CD4-positive, alpha-beta memory T cell (primary cell): Measurements from ENCODE around the gene ACMSD. TPM values are rescaled to one million over a fixed set of nuclear protein-coding genes. Genes with fewer than 3 reads are reported as not detected.
A peak's percentile ranks its signal among the peaks of the same experiment; 100 is the strongest.

Source experiments
- CTCF ChIA-PET: fragments of 350-600 bp; sonication (Branson Sonifier 250); formaldehyde crosslinking; loops from one replicate; lab custom pipeline; 2021; ENCODE audit warnings: inconsistent platforms; ENCODE audit not compliant: partially characterized antibody; lab: Charles Lee
- POLR2A ChIA-PET: fragments of 350-600 bp; sonication (Branson Sonifier 250); formaldehyde crosslinking; loops from one replicate; lab custom pipeline; 2021; ENCODE audit not compliant: partially characterized antibody; lab: Charles Lee
- DNase-seq, 5 donors: peaks; one replicate each; pipeline versions ENCODE4 v3.0.0 to v3.0.0-alpha.2; 2020 to 2022; ENCODE audit warnings: mixed read lengths in 1 of 5
- H3K27ac ChIP-seq: one replicate; pipeline ENCODE4 v1.7.0; 2013; ENCODE audit warnings: low read depth, low read length
- H3K27me3 ChIP-seq: 2 replicates; pipeline ENCODE4 v1.7.0; 2013; ENCODE audit warnings: mild to moderate bottlenecking, low read length, moderate library complexity; ENCODE audit not compliant: insufficient read depth
- H3K36me3 ChIP-seq: 2 replicates; pipeline ENCODE4 v1.7.0; 2013; ENCODE audit warnings: mild to moderate bottlenecking, low read length, moderate library complexity; ENCODE audit not compliant: insufficient read depth
- H3K4me1 ChIP-seq: 2 replicates; pipeline ENCODE4 v1.7.0; 2013; ENCODE audit warnings: mild to moderate bottlenecking, low read length, moderate library complexity; ENCODE audit not compliant: insufficient read depth
- H3K4me3 ChIP-seq, 2 donors: one replicate each; pipeline ENCODE4 v1.7.0; 2013; ENCODE audit warnings: low read length in 2 of 2, mild to moderate bottlenecking in 1 of 2
- H3K9me3 ChIP-seq, 2 donors: one replicate each; pipeline ENCODE4 v1.7.0; 2013; ENCODE audit warnings: low read length in 2 of 2, control low read depth in 1 of 2; ENCODE audit not compliant: control insufficient read depth in 1 of 2
- H3K27ac Mint-ChIP-seq, 7 donors: one replicate each; pipeline ENCODE4 v1.8.0; 2020 to 2021; ENCODE audit warnings: mixed read lengths in 7 of 7, mild to moderate bottlenecking in 6 of 7, inconsistent platforms in 3 of 7, moderate library complexity in 3 of 7
- H3K27me3 Mint-ChIP-seq, 2 donors: one replicate each; pipeline ENCODE4 v1.8.0; 2020 to 2021; ENCODE audit warnings: mixed read lengths in 2 of 2
- H3K36me3 Mint-ChIP-seq, 2 donors: one replicate each; pipeline ENCODE4 v1.8.0; 2020 to 2021; ENCODE audit warnings: mixed read lengths in 2 of 2, inconsistent platforms in 1 of 2, mild to moderate bottlenecking in 1 of 2
- H3K4me1 Mint-ChIP-seq, 4 donors: one replicate each; pipeline ENCODE4 v1.8.0; 2020 to 2021; ENCODE audit warnings: mixed read lengths in 4 of 4, mild to moderate bottlenecking in 1 of 4
- H3K4me3 Mint-ChIP-seq, 8 donors: one replicate each; pipeline ENCODE4 v1.8.0; 2020 to 2021; ENCODE audit warnings: mixed read lengths in 8 of 8, mild to moderate bottlenecking in 7 of 8, moderate library complexity in 6 of 8, inconsistent platforms in 3 of 8
- H3K9me3 Mint-ChIP-seq, 8 donors: one replicate each; pipeline ENCODE4 v1.8.0; 2020 to 2021; ENCODE audit warnings: mixed read lengths in 8 of 8, mild to moderate bottlenecking in 5 of 8, inconsistent platforms in 3 of 8, moderate library complexity in 1 of 8
- intact Hi-C: fragments of 100-400 bp; cut with micrococcal nuclease; formaldehyde crosslinking; loops from one replicate; pipeline ENCODE4 v1.15.1; 2023
- microRNA-seq: library from miRNA; unstranded; fragments of <30 nt; microRNA quantifications from one replicate; pipeline ENCODE4 v1.2.0, GENCODE V29; 2021; ENCODE audit warnings: borderline replicate concordance, borderline number of aligned reads, borderline microRNAs expressed, mixed read lengths
- polyA plus RNA-seq, 2 donors: library from polyadenylated mRNA; unstranded; fragments of 300-500 nt; fragmentation: Illumina TruSeq; gene quantifications; one replicate each; pipeline ENCODE4 v1.2.3, GENCODE V29; 2021
- total RNA-seq, 2 experiments: library from RNA; stranded (reverse); gene quantifications; one replicate each; pipeline ENCODE4 v1.2.3, GENCODE V29; 2021

The ACMSD gene
- total and polyA plus RNA-seq, 4 experiments from 2014 or later, result not detected

- DNase-seq, result no peak
- no peaks in the 10 kb centered on the region for H3K27me3 Mint-ChIP-seq
- Histone ChIP-seq H3K27me3 (no peaks in the 10 kb centered on the region), H3K4me3 (no peak overlapping the region), H3K27ac (no peak overlapping the region), H3K9me3 (no peaks in the 10 kb centered on the region), H3K4me1 (peaks cover 11% of the 10 kb centered on the region), H3K36me3 (peaks cover 40% of the 10 kb centered on the region)
- intact Hi-C loops, result no loop called here
- peak overlapping the region in 3 of 7 donors; percentile 30 to 81 (median 36) for H3K27ac Mint-ChIP-seq
- peaks cover 6 to 32% (median 16%) of the 10 kb centered on the region in 4 donors for H3K4me1 Mint-ChIP-seq
- H3K36me3 Mint-ChIP-seq, result peaks cover 39 to 64% of the 10 kb centered on the region in 2 donors
- ChIA-PET POLR2A (no interaction called here), CTCF (no interaction called here)
- H3K4me3 Mint-ChIP-seq, result no peak overlapping the region
- H3K9me3 Mint-ChIP-seq, result no peaks in the 10 kb centered on the region
Observed at GRCh38 chr2:134944975-134945374, 106.6 kb downstream of the ACMSD start.

DNA sequence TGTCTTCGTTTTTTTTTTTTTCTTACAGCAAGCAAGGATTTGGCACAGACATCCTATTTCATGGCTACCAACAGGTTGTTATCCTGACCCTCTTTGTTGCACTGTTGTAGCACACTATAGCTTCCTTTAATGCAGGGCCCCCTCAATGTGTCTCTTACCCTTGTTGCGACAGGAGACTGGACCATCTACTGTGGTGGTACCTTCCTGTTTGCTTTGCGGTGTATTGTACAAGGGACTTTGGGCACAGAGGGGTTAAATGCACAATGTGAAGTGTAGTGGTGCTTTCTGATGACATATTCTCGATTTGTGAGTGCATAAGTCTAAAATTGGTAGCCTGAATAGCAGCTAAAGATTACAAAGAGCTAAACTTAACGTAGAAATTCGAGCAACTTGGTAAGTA, 107.7 kb downstream of the ACMSD start:
- Mint-ChIP-seq H3K27me3 (no peaks in the 10 kb centered on the region), H3K4me1 (peaks cover 8 to 37% (median 19%) of the 10 kb centered on the region in 4 donors), H3K36me3 (peaks cover 40 to 68% of the 10 kb centered on the region in 2 donors), H3K4me3 (no peak overlapping the region), H3K27ac (no peak overlapping the region), H3K9me3 (no peaks in the 10 kb centered on the region)
- H3K27me3 ChIP-seq, result no peaks in the 10 kb centered on the region
- no peaks in the 10 kb centered on the region for H3K9me3 ChIP-seq
- H3K27ac ChIP-seq, result no peak overlapping the region
- POLR2A ChIA-PET, result no interaction called here
- H3K4me1 ChIP-seq, result peaks cover 15% of the 10 kb centered on the region
- CTCF ChIA-PET, result no interaction called here
- no peak for DNase-seq
- intact Hi-C loops, result no loop called here
- H3K36me3 ChIP-seq, result peaks cover 37% of the 10 kb centered on the region
- no peak overlapping the region for H3K4me3 ChIP-seq

DNA sequence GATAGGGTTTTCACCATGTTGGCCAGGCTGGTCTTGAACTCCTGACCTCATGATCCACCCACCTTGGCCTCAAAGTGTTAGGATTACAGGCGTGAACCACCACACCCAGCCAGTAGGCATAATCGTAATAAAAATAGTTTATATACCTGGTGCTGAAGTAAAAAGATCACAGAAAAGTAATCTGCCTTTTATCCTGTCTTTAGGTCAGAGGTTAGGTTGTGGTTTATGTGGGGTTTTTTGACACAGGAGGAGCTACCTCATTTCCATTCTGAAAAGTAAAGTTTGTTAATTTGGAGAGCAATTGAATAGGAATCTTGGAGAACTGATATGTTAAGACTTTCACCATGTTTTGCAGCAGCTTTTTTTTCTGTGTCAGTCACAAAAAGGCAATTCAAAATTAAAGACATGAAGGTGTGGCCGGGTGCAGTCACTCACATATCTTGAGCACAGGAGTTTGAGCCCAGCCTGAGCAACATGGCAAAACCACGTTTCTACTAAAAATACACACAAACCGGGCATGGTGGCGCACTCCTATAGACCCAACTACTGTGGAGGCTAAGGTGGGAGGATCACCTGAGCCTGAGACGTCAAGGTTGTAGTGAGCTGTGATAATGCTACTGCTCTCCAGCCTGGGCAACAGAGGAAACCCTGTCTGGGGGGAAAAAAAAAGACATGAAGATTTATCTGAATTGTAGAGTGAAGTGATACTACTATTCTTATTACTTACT, 111.7 kb downstream of the ACMSD start:
- Histone ChIP-seq H3K9me3 (no peaks in the 10 kb centered on the region), H3K4me3 (no peak overlapping the region), H3K36me3 (peaks cover 51% of the 10 kb centered on the region), H3K4me1 (peaks cover 15% of the 10 kb centered on the region), H3K27me3 (no peaks in the 10 kb centered on the region), H3K27ac (no peak overlapping the region)
- intact Hi-C loops, result no loop called here
- Mint-ChIP-seq H3K27ac (peak overlapping the region in 6 of 7 donors; percentile 2 to 89 (median 48)), H3K4me3 (no peak overlapping the region), H3K4me1 (peaks cover 6 to 39% (median 15%) of the 10 kb centered on the region in 4 donors), H3K36me3 (peaks cover 55 to 80% of the 10 kb centered on the region in 2 donors), H3K9me3 (no peaks in the 10 kb centered on the region), H3K27me3 (no peaks in the 10 kb centered on the region)
- ChIA-PET CTCF (interaction anchor here (0.8 to 1.1 kb wide), 2 partner anchors 10 to 28 kb away, joined by 3 to 4 read pairs; no protein-coding TSS in a partner anchor), POLR2A (interaction anchor here (0.7 to 1.0 kb wide), 2 partner anchors 24 to 31 kb away, joined by 4 to 7 read pairs; partner anchors contain the start of gene CCNT2)
- no peak for DNase-seq

GRCh38 chr2:134950886-134951285, 112.5 kb downstream of the ACMSD start:
- no peak overlapping the region for H3K27ac ChIP-seq
- no peak overlapping the region for H3K4me3 Mint-ChIP-seq
- ChIA-PET POLR2A (interaction anchor here (0.7 to 1.0 kb wide), 2 partner anchors 24 to 32 kb away, joined by 4 to 7 read pairs; partner anchors contain the start of gene CCNT2), CTCF (interaction anchor here (0.8 to 1.1 kb wide), 2 partner anchors 11 to 27 kb away, joined by 3 to 4 read pairs; no protein-coding TSS in a partner anchor)
- H3K4me1 ChIP-seq, result peaks cover 15% of the 10 kb centered on the region
- no peaks in the 10 kb centered on the region for H3K9me3 ChIP-seq
- H3K27me3 Mint-ChIP-seq, result no peaks in the 10 kb centered on the region
- H3K9me3 Mint-ChIP-seq, result no peaks in the 10 kb centered on the region
- H3K4me3 ChIP-seq, result no peak overlapping the region
- peak overlapping the region in 2 of 7 donors; percentile 6 to 22 for H3K27ac Mint-ChIP-seq
- no peaks in the 10 kb centered on the region for H3K27me3 ChIP-seq
- H3K4me1 Mint-ChIP-seq, result peaks cover 6 to 32% (median 10%) of the 10 kb centered on the region in 4 donors
- peaks cover 47 to 73% of the 10 kb centered on the region in 2 donors for H3K36me3 Mint-ChIP-seq
- H3K36me3 ChIP-seq, result peaks cover 50% of the 10 kb centered on the region
- no peak for DNase-seq
- intact Hi-C loops, result no loop called here

Small RNA genes lying within 50 kb of the gene (microRNA-seq; reads per million reads assigned to microRNA genes)
- not detected for gene MIR5590

Other genes starting within 250 kb of the ACMSD start
- gene TMEM163, start 119.6 kb upstream of the ACMSD start, total RNA-seq, result not detected
- under 1 TPM in 1 of 2 donors, not detected in 1; 0.47 TPM for gene TMEM163, start 119.6 kb upstream of the ACMSD start, polyA plus RNA-seq
- gene CCNT2, start 80.2 kb downstream of the ACMSD start, total RNA-seq, result 10 to 100 TPM; 75.4 to 80.6 TPM
- gene CCNT2, start 80.2 kb downstream of the ACMSD start, polyA plus RNA-seq, result 10 to 100 TPM; 23.1 to 24.2 TPM
- gene MAP3K19, start 208.8 kb downstream of the ACMSD start, total RNA-seq, result not detected
- not detected for gene MAP3K19, start 208.8 kb downstream of the ACMSD start, polyA plus RNA-seq
- gene RAB3GAP1, start 213.7 kb downstream of the ACMSD start, total RNA-seq, result 10 to 100 TPM; 45.1 to 46.7 TPM
- 10 to 100 TPM in 1 of 2 donors, 1 to 10 TPM in 1; 8.4 to 23.5 TPM for gene RAB3GAP1, start 213.7 kb downstream of the ACMSD start, polyA plus RNA-seq